H9 (cell line): Measurements from ENCODE around the gene TCEA3. TPM values are rescaled to one million over a fixed set of nuclear protein-coding genes. Genes with fewer than 3 reads are reported as not detected.

Source experiments
- DNase-seq: peaks from one replicate; pipeline ENCODE4 v3.0.0-alpha.2; 2017
- H2AFZ ChIP-seq: one replicate; pipeline ENCODE4 v1.6.1; 2013; ENCODE audit warnings: mild to moderate bottlenecking, low read length, control low read depth, moderate library complexity
- H2AK5ac ChIP-seq: 2 replicates; pipeline ENCODE4 v1.6.1; 2013; ENCODE audit warnings: low read length, control low read depth, mixed read lengths; ENCODE audit not compliant: insufficient read length
- H2BK120ac ChIP-seq: one replicate; pipeline ENCODE4 v1.6.1; 2013; ENCODE audit warnings: low read depth, mild to moderate bottlenecking, low read length, control low read depth, inconsistent platforms; ENCODE audit not compliant: poor library complexity, severe bottlenecking
- H2BK12ac ChIP-seq: 2 replicates; pipeline ENCODE4 v1.6.1; 2013; ENCODE audit warnings: low read length, control low read depth, mixed read lengths, low read depth; ENCODE audit not compliant: insufficient read length
- H2BK15ac ChIP-seq: 2 replicates; pipeline ENCODE4 v1.6.1; 2013; ENCODE audit warnings: low read depth, low read length, control low read depth
- H2BK20ac ChIP-seq: one replicate; pipeline ENCODE4 v1.6.1; 2013; ENCODE audit warnings: low read depth, mild to moderate bottlenecking, low read length, control low read depth, inconsistent platforms; ENCODE audit not compliant: poor library complexity, severe bottlenecking
- H2BK5ac ChIP-seq: 2 replicates; pipeline ENCODE4 v1.6.1; 2013; ENCODE audit warnings: low read length, control low read depth, mixed read lengths; ENCODE audit not compliant: insufficient read length
- H3K14ac ChIP-seq: 2 replicates; pipeline ENCODE4 v1.6.1; 2013; ENCODE audit warnings: low read length, control low read depth; ENCODE audit not compliant: insufficient read depth
- H3K18ac ChIP-seq: 2 replicates; pipeline ENCODE4 v1.6.1; 2013; ENCODE audit warnings: low read depth, mild to moderate bottlenecking, mixed read lengths, low read length, control low read depth; ENCODE audit not compliant: insufficient read length
- H3K23ac ChIP-seq: 2 replicates; pipeline ENCODE4 v1.6.1; 2013; ENCODE audit warnings: low read length, control low read depth, mixed read lengths, low read depth; ENCODE audit not compliant: insufficient read length
- H3K23me2 ChIP-seq: 2 replicates; pipeline ENCODE4 v1.6.1; 2013; ENCODE audit warnings: low read depth, mild to moderate bottlenecking, mixed read lengths, low read length, control low read depth; ENCODE audit not compliant: insufficient read length, poor library complexity, severe bottlenecking
- H3K27ac ChIP-seq: 2 replicates; pipeline ENCODE4 v1.5.1; 2013; ENCODE audit warnings: low read length, control low read depth, mixed read lengths, low read depth; ENCODE audit not compliant: insufficient read length
- H3K27me3 ChIP-seq: 2 replicates; pipeline ENCODE4 v1.6.1; 2013; ENCODE audit warnings: low read length, control low read depth, inconsistent platforms; ENCODE audit not compliant: insufficient read depth
- H3K4ac ChIP-seq: 2 replicates; pipeline ENCODE4 v1.6.1; 2013; ENCODE audit warnings: low read depth, mild to moderate bottlenecking, control low read depth, inconsistent platforms, low read length, moderate library complexity
- H3K4me1 ChIP-seq: 2 replicates; pipeline ENCODE4 v1.6.1; 2013; ENCODE audit warnings: low read length, control low read depth, inconsistent platforms; ENCODE audit not compliant: insufficient read depth
- H3K4me2 ChIP-seq: 2 replicates; pipeline ENCODE4 v1.6.1; 2013; ENCODE audit warnings: low read length, control low read depth, mixed read lengths; ENCODE audit not compliant: insufficient read length, insufficient read depth
- H3K56ac ChIP-seq: 2 replicates; pipeline ENCODE4 v1.6.1; 2013; ENCODE audit warnings: low read depth, mild to moderate bottlenecking, mixed read lengths, low read length, control low read depth; ENCODE audit not compliant: insufficient read length
- H3K79me1 ChIP-seq: 2 replicates; pipeline ENCODE4 v1.6.1; 2013; ENCODE audit warnings: low read depth, mild to moderate bottlenecking, moderate library complexity, low read length, control low read depth, inconsistent platforms; ENCODE audit not compliant: insufficient read depth, poor library complexity, severe bottlenecking
- H3K79me2 ChIP-seq: 2 replicates; pipeline ENCODE4 v1.6.1; 2013; ENCODE audit warnings: low read length, control low read depth, inconsistent platforms; ENCODE audit not compliant: insufficient read depth
- H3K9ac ChIP-seq: 2 replicates; pipeline ENCODE4 v1.6.1; 2013; ENCODE audit warnings: low read length, control low read depth, mixed read lengths; ENCODE audit not compliant: insufficient read length; ENCODE audit errors: extremely low read depth
- H3K9me3 ChIP-seq: one replicate; pipeline ENCODE4 v1.6.1; 2013; ENCODE audit warnings: low read depth, low read length, inconsistent platforms; ENCODE audit not compliant: control insufficient read depth
- H3T11ph ChIP-seq: one replicate; pipeline ENCODE4 v1.6.1; 2013; ENCODE audit warnings: mild to moderate bottlenecking, low read length, control low read depth, inconsistent platforms
- H4K20me1 ChIP-seq: one replicate; pipeline ENCODE4 v1.6.1; 2013; ENCODE audit not compliant: control insufficient read depth, insufficient read length, insufficient read depth
- H4K5ac ChIP-seq: 2 replicates; pipeline ENCODE4 v1.6.1; 2013; ENCODE audit warnings: low read depth, mild to moderate bottlenecking, mixed read lengths, low read length, control low read depth; ENCODE audit not compliant: insufficient read length
- H4K8ac ChIP-seq: replicated peaks from 2 replicates; pipeline ENCODE4 v1.6.1; 2013; ENCODE audit warnings: low read length, control low read depth, mixed read lengths, low read depth; ENCODE audit not compliant: insufficient read length
- H4K91ac ChIP-seq: 2 replicates; pipeline ENCODE4 v1.6.1; 2013; ENCODE audit warnings: low read depth, mild to moderate bottlenecking, moderate library complexity, mixed read lengths, low read length, control low read depth; ENCODE audit not compliant: insufficient read length
- H3K27ac Mint-ChIP-seq, 3 experiments: 2 replicates in 2 of 3; 3 replicates in 1 of 3; pipeline ENCODE4 v1.8.0; 2020 to 2021; ENCODE audit warnings: mixed read lengths in 3 of 3, mild to moderate bottlenecking in 1 of 3, moderate library complexity in 1 of 3
- H3K27me3 Mint-ChIP-seq: 2 replicates; pipeline ENCODE4 v1.8.0; 2021; ENCODE audit warnings: low read depth, mild to moderate bottlenecking, moderate library complexity, mixed read lengths
- H3K36me3 Mint-ChIP-seq, 3 experiments: 2 replicates in 2 of 3; 3 replicates in 1 of 3; pipeline ENCODE4 v1.8.0; 2020 to 2021; ENCODE audit warnings: low read depth in 3 of 3, mixed read lengths in 3 of 3; ENCODE audit not compliant: insufficient read depth in 1 of 3
- H3K4me1 Mint-ChIP-seq, 2 experiments: 2 replicates each; pipeline ENCODE4 v1.8.0; 2020; ENCODE audit warnings: mixed read lengths in 2 of 2
- H3K4me3 Mint-ChIP-seq, 2 experiments: 2 replicates in 1 of 2; 3 replicates in 1 of 2; pipeline ENCODE4 v1.8.0; 2020 to 2021; ENCODE audit warnings: mild to moderate bottlenecking in 2 of 2, mixed read lengths in 2 of 2, moderate library complexity in 1 of 2
- H3K9me3 Mint-ChIP-seq, 2 experiments: 2 replicates in 1 of 2; 3 replicates in 1 of 2; pipeline ENCODE4 v1.8.0; 2020; ENCODE audit warnings: mild to moderate bottlenecking in 2 of 2, mixed read lengths in 2 of 2, moderate library complexity in 1 of 2
- WGBS: extraction: QIAGEN DNeasy Blood & Tissue Kit; methylation state at CpG from one replicate; pipeline ENCODE4 v1.1.7; 2013; ENCODE audit warnings: missing lambda C conversion rate, low lambda C conversion rate, mixed read lengths; ENCODE audit not compliant: insufficient read length; ENCODE audit errors: extremely low coverage; 5-methylcytosine and 5-hydroxymethylcytosine counted together
- total RNA-seq: library from RNA; stranded (reverse); gene quantifications from 2 replicates; pipeline ENCODE4 v1.2.1, GENCODE V29; 2021
- TF ChIP-seq, protein P1 (sequence below): fragments of 200-600 bp; sonication (generic); conservative IDR thresholded peaks from 3 replicates; pipeline ENCODE4 v1.8.0; 2021; ENCODE audit warnings: antibody characterized with exemption, mild to moderate bottlenecking

TCEA3 gene
- total RNA-seq, 1 experiment from 2014 or later = 0.37 TPM

DNA sequence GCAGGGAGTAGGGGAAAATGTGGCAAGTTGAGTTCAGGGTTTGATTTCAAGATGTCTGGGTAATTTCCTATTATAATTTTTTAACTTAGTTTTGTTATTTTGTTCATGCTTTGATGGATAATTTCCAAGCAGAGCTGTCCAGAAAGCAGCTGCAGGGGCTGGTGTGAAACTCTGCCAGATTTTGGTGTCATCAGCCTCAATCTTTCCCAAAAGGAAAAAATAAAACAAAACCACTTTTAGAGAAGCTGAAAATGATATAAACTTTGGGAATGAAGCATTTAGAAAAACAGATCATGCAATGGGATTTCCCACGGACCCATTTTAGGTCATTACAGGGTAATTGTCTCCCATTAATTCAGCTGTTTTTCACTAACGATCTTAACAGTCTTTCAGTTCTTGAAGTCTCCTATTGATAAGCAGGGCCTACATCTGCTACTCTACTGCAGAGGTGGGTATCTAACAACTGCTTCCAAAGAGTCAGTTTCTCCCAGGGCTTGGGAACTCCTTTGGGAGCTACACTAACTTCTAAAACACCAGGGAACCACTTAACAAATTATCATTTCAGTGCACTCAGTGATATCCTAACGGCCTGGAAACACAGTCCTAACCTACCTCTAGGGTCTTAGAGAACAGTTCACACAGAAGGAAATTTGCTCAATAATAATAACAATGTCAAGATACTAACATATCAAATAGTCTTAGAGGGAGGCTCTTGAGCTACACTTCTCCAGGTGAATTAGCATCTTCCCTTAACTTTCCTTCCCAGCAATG, 67.2 kb downstream of the TCEA3 start:
- no peak overlapping the region for H3K9ac ChIP-seq
- peaks cover 100% of the 10 kb centered on the region for H3K27me3 Mint-ChIP-seq
- peak overlapping the region in 1 of 3 experiments; percentile 23; a peak in 1 of 7 replicates for H3K27ac Mint-ChIP-seq
- WGBS = no CpG with 5 or more reads among the region's 3 CpGs
- H3K9me3 Mint-ChIP-seq = peaks cover 45 to 52% of the 10 kb centered on the region in 2 experiments
- no peaks in the 10 kb centered on the region for H3K4me1 ChIP-seq
- no peaks in the 10 kb centered on the region for H4K20me1 ChIP-seq
- H3K27me3 ChIP-seq = peaks cover 77% of the 10 kb centered on the region
- no peak overlapping the region for H2AK5ac ChIP-seq
- peak overlapping the region in 1 of 2 experiments; percentile 50; a peak in 2 of 5 replicates for H3K4me3 Mint-ChIP-seq
- peak; percentile 50 for DNase-seq
- no peaks in the 10 kb centered on the region for H3K4me1 Mint-ChIP-seq
- H2BK20ac ChIP-seq = no peak overlapping the region
- no peak overlapping the region for H2BK120ac ChIP-seq
- TF ChIP-seq, protein P1, sequence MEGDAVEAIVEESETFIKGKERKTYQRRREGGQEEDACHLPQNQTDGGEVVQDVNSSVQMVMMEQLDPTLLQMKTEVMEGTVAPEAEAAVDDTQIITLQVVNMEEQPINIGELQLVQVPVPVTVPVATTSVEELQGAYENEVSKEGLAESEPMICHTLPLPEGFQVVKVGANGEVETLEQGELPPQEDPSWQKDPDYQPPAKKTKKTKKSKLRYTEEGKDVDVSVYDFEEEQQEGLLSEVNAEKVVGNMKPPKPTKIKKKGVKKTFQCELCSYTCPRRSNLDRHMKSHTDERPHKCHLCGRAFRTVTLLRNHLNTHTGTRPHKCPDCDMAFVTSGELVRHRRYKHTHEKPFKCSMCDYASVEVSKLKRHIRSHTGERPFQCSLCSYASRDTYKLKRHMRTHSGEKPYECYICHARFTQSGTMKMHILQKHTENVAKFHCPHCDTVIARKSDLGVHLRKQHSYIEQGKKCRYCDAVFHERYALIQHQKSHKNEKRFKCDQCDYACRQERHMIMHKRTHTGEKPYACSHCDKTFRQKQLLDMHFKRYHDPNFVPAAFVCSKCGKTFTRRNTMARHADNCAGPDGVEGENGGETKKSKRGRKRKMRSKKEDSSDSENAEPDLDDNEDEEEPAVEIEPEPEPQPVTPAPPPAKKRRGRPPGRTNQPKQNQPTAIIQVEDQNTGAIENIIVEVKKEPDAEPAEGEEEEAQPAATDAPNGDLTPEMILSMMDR = no peak
- H3K23ac ChIP-seq = no peak overlapping the region
- no peak overlapping the region for H2AFZ ChIP-seq
- no peak overlapping the region for H3K56ac ChIP-seq
- no peaks in the 10 kb centered on the region for H3K79me1 ChIP-seq
- H4K8ac ChIP-seq = no peak overlapping the region
- H3K27ac ChIP-seq = no peak overlapping the region
- H3K18ac ChIP-seq = no peak overlapping the region
- H3K9me3 ChIP-seq = peaks cover 33% of the 10 kb centered on the region
- H2BK5ac ChIP-seq = no peak overlapping the region
- H3K4me2 ChIP-seq = no peak overlapping the region
- H3T11ph ChIP-seq = no peak overlapping the region
- no peaks in the 10 kb centered on the region for H3K23me2 ChIP-seq
- H2BK12ac ChIP-seq = no peak overlapping the region
- H3K36me3 Mint-ChIP-seq = peaks cover 25 to 31% (median 25%) of the 10 kb centered on the region in 3 experiments
- no peaks in the 10 kb centered on the region for H3K79me2 ChIP-seq
- H2BK15ac ChIP-seq = no peak overlapping the region
- no peak overlapping the region for H3K14ac ChIP-seq
- H4K5ac ChIP-seq = no peak overlapping the region
- H4K91ac ChIP-seq = no peak overlapping the region
- H3K4ac ChIP-seq = no peak overlapping the region
